ENCODE results near the gene LSM6. TPM values are rescaled to one million over a fixed set of nuclear protein-coding genes. Genes with fewer than 3 reads are reported as not detected.

The LSM6 gene
- total RNA-seq, 4 donors from 2014 or later = 17.6 to 66.0 (median 31.0) TPM

- H3K4me3 ChIP-seq = no peak overlapping the region
- no peaks in the 10 kb centered on the region for H3K9me3 ChIP-seq
- TF ChIP-seq CTCF (IDR thresholded peaks at IDR 0.05) = no peak
- TF ChIP-seq POLR2A (IDR thresholded peaks at IDR 0.05) = no peak
- H3K4me1 ChIP-seq = no peaks in the 10 kb centered on the region
- no peaks in the 10 kb centered on the region for H3K27me3 ChIP-seq
- no peak for DNase-seq
- no peaks in the 10 kb centered on the region for H3K36me3 ChIP-seq
- peak overlapping the region in 2 of 4 donors; percentile 17 to 35 for H3K27ac ChIP-seq
Measured at GRCh38 chr4:146235654-146236177, 60.2 kb downstream of the LSM6 start.

DNA sequence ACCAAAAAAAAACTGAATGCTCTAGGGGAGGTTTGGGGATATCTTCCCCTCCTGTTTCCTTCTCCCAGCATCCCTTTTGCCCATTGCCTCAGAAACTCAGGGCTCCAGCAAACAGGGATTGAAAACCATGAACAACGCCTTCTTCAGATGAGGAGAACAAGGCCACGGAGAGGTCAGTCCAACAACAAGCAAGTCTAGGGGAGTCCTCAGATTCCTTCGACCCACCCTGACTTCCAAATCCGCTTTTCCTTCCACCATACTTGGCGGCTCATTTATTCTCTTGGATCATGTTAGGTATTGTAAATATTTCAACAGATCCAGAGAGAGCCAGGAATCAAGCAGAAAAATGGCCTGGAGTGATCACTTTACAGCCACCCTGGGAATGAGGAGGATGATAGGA is 60.7 kb downstream of the LSM6 start:
- Histone ChIP-seq H3K4me1 (no peaks in the 10 kb centered on the region), H3K9me3 (no peaks in the 10 kb centered on the region), H3K4me3 (no peak overlapping the region), H3K27me3 (no peaks in the 10 kb centered on the region), H3K36me3 (no peaks in the 10 kb centered on the region), H3K27ac (peak overlapping the region in 1 of 4 donors; percentile 35)
- no peak for TF ChIP-seq POLR2A (IDR thresholded peaks at IDR 0.05)
- no peak for TF ChIP-seq CTCF (IDR thresholded peaks at IDR 0.05)
- DNase-seq = no peak

DNA sequence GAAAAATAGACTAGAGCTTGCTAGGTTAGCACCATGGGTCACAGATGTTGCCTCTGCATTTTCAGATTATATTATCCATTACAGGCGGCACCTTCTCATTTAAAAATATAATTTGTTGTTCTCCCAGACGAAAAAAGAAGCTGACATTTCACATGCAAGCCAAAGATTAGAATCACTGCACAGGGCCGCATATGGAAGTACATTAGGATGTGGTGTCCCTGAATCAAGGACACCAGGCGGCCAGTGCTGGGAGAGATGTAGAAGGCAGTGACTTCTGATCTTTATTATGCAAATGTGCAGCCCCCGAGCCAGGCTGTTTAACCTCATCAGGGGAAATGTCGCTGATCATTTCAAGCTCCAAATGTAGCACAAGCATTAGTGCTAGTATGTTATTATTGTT is 61.6 kb downstream of the LSM6 start:
- Histone ChIP-seq H3K9me3 (no peaks in the 10 kb centered on the region), H3K27me3 (no peaks in the 10 kb centered on the region), H3K27ac (no peak overlapping the region), H3K4me3 (no peak overlapping the region), H3K4me1 (peaks cover 0 to 6% (median 0%) of the 10 kb centered on the region in 4 donors), H3K36me3 (no peaks in the 10 kb centered on the region)
- DNase-seq = no peak
- TF ChIP-seq CTCF (IDR thresholded peaks at IDR 0.05) (no peak), POLR2A (IDR thresholded peaks at IDR 0.05) (no peak)

DNA sequence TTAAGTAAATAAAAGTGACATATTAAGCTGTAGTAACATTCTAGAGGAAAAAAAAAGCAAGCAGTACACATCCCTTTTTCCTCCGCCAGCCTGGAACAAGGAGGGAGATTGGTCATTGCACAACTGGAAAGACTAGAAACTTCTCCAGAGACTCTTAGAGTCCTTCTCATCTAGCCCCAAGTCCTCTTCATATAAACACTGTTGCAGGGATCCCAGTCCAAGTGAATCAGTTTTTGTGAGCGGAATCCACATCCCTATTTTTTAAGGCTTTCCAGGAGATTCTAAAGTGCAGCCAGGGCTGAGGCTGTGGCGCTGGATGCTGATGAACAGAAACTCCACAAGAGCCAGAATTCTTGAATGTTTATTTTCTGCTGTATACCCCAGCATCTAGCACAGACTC is 62.6 kb downstream of the LSM6 start:
- peak overlapping the region in 1 of 4 donors; percentile 10 for H3K27ac ChIP-seq
- no peak for TF ChIP-seq POLR2A (IDR thresholded peaks at IDR 0.05)
- TF ChIP-seq CTCF (IDR thresholded peaks at IDR 0.05) = no peak
- H3K36me3 ChIP-seq = no peaks in the 10 kb centered on the region
- peaks cover 0 to 9% (median 0%) of the 10 kb centered on the region in 4 donors for H3K4me1 ChIP-seq
- H3K9me3 ChIP-seq = no peaks in the 10 kb centered on the region
- no peaks in the 10 kb centered on the region for H3K27me3 ChIP-seq
- H3K4me3 ChIP-seq = no peak overlapping the region
- no peak for DNase-seq

Other genes with a start within 250 kb of the LSM6 start
- gene ZNF827, start 236.9 kb upstream of the LSM6 start, total RNA-seq = 100 to 1,000 TPM in 1 of 4 donors, 10 to 100 TPM in 3; 46.3 to 206 (median 60.5) TPM
- 1 to 10 TPM in 1 of 4 donors, under 1 TPM in 2, not detected in 1; 0.35 to 1.7 (median 0.80) TPM for gene REELD1, start 38.8 kb downstream of the LSM6 start, total RNA-seq

Measured in Peyer's patch (tissue), 4 donors.